ENCODE measurements around the gene DUSP1.

- no peak for TF ChIP-seq MYC (IDR thresholded peaks at IDR 0.05; ENCODE audit: low read depth, low read length)
- no peak for TF ChIP-seq POLR2A (IDR thresholded peaks at IDR 0.05; ENCODE audit: low read depth, low read length)
- no peak for TF ChIP-seq CTCF (IDR thresholded peaks at IDR 0.05; ENCODE audit: extremely low read depth in 1 of 2, insufficient read depth in 1 of 2, low read depth in 1 of 2, low read length in 2 of 2)
- TF ChIP-seq EZH2 (IDR thresholded peaks at IDR 0.05; ENCODE audit: borderline replicate concordance, low read depth, low read length, severe bottlenecking): no peak
- no peak for TF ChIP-seq POLR2AphosphoS5 (IDR thresholded peaks at IDR 0.05; ENCODE audit: insufficient read depth, low read depth, low read length)
- TF ChIP-seq FOS (IDR thresholded peaks at IDR 0.05; ENCODE audit: borderline replicate concordance, insufficient read depth, low read length): no peak
- TF ChIP-seq, protein P1, sequence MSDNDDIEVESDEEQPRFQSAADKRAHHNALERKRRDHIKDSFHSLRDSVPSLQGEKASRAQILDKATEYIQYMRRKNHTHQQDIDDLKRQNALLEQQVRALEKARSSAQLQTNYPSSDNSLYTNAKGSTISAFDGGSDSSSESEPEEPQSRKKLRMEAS (IDR thresholded peaks at IDR 0.05; ENCODE audit: insufficient read depth, insufficient read length): no peak
- TF ChIP-seq JUN (IDR thresholded peaks at IDR 0.05; ENCODE audit: borderline replicate concordance, insufficient read depth, insufficient read length, low read depth): no peak
- TF ChIP-seq GATA2 (IDR thresholded peaks at IDR 0.05; ENCODE audit: insufficient read depth, insufficient read length, low read depth, low read length): no peak
Observed at GRCh38 chr5:172745406-172745805, 25.6 kb downstream of the DUSP1 start.
